DND-41 (cell line): ENCODE data around the gene XIRP2.

Experiments used
- EZH2 ChIP-seq: IDR thresholded peaks from 3 replicates; pipeline ENCODE4 v1.6.1; 2012; ENCODE audit warnings: borderline replicate concordance, low read depth, mild to moderate bottlenecking, moderate library complexity, low read length, inconsistent platforms; ENCODE audit not compliant: severe bottlenecking
- TF ChIP-seq, protein P1 (sequence below): IDR thresholded peaks from 2 replicates; pipeline ENCODE4 v1.5.1; 2012; ENCODE audit warnings: borderline replicate concordance, low read length, moderate library complexity, mild to moderate bottlenecking; ENCODE audit not compliant: poor library complexity, severe bottlenecking; ENCODE audit errors: extremely low read depth

GRCh38 chr2:166881177-166881576 is 7.1 kb upstream of the XIRP2 start:
- TF ChIP-seq, protein P1, sequence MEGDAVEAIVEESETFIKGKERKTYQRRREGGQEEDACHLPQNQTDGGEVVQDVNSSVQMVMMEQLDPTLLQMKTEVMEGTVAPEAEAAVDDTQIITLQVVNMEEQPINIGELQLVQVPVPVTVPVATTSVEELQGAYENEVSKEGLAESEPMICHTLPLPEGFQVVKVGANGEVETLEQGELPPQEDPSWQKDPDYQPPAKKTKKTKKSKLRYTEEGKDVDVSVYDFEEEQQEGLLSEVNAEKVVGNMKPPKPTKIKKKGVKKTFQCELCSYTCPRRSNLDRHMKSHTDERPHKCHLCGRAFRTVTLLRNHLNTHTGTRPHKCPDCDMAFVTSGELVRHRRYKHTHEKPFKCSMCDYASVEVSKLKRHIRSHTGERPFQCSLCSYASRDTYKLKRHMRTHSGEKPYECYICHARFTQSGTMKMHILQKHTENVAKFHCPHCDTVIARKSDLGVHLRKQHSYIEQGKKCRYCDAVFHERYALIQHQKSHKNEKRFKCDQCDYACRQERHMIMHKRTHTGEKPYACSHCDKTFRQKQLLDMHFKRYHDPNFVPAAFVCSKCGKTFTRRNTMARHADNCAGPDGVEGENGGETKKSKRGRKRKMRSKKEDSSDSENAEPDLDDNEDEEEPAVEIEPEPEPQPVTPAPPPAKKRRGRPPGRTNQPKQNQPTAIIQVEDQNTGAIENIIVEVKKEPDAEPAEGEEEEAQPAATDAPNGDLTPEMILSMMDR = no peak
- TF ChIP-seq EZH2 = no peak
